PC-3 (cell line): ENCODE data around the gene FOXD4L3.
"Not testable (repeated sequence)": the region's sequence is repeated elsewhere in the genome, so short reads cannot be mapped to it uniquely, and the experiment has no call there.

Experiments
- CTCF ChIP-seq: fragments of 300-600 bp; sonication (generic); conservative IDR thresholded peaks from 2 replicates; pipeline ENCODE4 v1.5.1; 2017; ENCODE audit warnings: antibody characterized with exemption, low read depth, mild to moderate bottlenecking, low read length
- EZH2 ChIP-seq: fragments of 300-600 bp; sonication (generic); IDR thresholded peaks from one replicate; pipeline ENCODE4 v1.6.1; 2017; ENCODE audit warnings: antibody characterized with exemption, mild to moderate bottlenecking, low read length; ENCODE audit not compliant: unreplicated experiment
- EZH2phosphoT487 ChIP-seq: fragments of 300-600 bp; sonication (generic); IDR thresholded peaks from 2 replicates; pipeline ENCODE4 v1.6.1; 2018; ENCODE audit warnings: mild to moderate bottlenecking, antibody characterized with exemption, low read length, borderline replicate concordance

- not testable (repeated sequence) for TF ChIP-seq EZH2phosphoT487, EZH2, CTCF
Observed at GRCh38 chr9:68343242-68343641, 40.6 kb downstream of the FOXD4L3 start.
